Measurements from ENCODE around the gene SALL3.

DNA sequence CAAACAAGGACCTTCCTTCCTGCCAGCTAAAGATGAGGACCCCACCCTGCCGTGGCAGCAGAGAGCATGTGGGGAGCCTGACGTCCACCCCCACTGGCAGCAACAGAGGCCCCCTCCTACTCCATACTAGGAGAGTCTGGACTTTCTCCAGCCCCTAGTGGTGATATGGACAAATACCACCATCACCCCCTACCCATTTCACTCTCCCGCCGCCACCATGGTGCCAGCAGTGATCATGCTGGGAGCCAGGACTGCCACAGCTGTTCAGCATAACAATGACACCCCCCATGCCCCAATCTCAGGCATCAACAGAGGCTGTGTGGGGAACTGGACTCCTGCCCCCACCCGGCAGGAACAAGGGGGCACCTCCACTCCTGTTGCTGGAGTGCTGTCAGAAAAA lies 46.9 kb downstream of the SALL3 start:
- no peak for TF ChIP-seq POLR2A (IDR thresholded peaks at IDR 0.05; ENCODE audit: low read depth, low read length)
- no peak for TF ChIP-seq POLR2AphosphoS5 (IDR thresholded peaks at IDR 0.05; ENCODE audit: low read depth, low read length)
- no peak for TF ChIP-seq TAF1 (IDR thresholded peaks at IDR 0.05; ENCODE audit: borderline replicate concordance, low read depth, low read length)

Data from GM12892 (cell line).